ENCODE measurements around the gene CDX2.

The CDX2 gene

DNA sequence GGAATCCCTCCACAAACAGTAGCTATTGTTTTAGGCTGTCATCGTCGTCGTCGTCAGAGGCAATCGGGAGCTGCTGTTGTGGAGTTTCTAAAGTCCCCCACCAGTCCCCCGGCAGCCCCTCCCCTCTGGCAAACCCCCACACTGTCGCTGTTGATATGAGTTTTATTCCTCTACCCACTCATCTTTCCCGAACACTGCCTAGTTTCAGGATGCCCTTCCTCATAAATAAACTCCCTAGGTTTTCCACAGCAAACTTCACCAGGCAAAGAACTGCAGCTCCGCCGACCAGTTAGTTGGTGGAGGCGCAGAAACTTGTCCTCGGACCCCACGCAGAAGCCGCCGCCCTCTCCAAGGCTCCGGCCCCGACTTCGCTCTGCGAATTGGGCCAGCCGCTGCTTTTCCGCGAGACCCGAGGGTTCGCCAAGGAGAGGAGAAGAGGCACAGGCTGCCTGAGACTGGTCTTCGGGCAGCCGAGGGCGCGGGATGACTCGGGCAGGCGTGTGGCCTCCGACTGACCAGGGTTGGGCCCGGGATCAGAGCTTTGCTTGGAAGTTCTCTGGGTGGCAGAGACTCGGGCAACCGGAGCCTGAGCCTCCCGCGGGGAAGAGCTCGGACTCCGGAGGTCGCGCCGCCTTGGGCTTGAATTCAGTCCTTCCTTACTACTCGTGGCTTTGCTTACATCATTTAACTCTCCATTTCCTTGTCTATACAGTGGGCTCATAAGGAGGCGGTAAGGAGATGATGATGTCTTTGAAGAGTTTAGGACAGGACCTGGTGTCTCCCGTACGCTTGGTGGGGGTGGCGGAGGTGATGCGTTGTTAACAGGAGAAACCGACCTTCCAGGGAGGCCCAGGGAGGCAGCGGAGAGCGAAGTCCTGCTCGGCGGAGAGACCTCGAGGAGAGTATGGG lies 41.4 kb downstream of the CDX2 start:
- DNase-seq, result no peak

DNA sequence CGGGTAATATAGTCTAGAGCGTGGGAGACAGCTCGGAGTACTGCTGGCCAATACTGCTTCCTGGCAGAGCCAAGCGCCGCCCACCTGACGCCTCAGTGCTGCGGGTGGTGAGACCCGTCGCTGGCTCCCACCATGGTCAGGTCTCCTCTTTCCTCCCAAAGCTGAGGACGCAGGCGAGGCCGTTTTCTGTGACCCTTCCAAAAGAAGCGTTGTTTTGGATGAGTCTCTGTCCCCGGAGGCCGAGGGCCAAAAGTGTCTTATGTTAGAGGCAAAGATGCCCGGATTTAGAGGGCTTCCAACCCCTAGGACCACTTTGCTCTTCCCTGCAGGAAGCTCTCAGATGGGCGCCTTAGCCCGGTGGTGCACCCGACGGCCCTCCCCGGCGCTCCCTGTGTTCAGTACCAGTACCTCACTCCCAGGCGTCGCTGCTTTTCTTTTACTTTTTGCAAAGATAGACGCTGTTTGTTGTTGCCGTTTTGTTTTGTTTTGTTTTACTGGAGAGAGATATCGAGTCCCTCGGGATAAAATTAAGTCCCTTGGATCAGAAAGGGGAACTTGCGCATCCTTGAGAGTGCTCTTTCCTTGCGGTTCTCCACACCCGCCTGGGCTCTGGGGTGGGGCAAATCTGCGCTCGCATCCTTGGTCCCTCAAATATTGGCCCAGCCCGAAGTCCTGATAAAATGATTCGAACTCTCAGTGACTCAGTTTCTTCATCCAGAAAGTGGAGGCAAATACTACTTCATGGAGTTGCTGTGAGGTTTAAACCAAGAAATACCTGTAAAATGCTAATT lies 42.3 kb downstream of the CDX2 start:
- no peak for DNase-seq

DNA sequence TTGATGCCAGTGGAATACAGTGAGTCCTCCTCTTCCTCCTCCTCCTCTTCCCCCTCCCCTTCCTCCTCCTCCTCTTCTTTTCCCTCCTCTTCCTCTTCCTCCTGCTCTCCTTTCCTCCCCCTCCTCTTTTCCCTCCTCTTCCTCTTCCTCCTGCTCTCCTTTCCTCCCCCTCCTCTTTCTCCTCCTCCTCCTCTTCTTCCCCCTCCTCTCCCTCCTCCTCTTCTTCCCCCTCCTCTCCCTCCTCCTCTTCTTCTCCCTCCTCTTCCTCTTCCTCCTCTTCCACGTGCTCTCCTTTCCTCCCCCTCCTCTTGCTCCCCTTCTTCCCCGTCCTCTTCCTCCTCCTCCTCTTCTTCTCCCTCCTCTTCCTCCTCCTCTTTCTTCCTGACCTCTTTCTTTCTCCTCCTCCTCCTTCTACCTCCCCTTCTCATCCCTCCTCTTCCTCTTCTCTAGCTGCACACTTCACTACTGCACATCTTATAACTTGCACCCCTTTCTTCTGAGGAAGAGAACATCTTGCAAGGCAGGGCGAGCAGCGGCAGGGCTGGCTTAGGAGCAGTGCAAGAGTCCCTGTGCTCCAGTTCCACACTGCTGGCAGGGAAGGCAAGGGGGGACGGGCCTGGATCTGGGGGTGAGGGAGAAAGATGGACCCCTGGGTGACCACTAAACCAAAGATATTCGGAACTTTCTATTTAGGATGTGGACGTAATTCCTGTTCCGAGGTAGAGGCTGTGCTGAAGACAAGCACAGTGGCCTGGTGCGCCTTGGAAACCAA lies 43.7 kb downstream of the CDX2 start:
- DNase-seq, result no peak

GRCh38 chr13:27924529-27925141 lies 44.5 kb downstream of the CDX2 start:
- DNase-seq, result no peak

- DNase-seq, result no peak
Measured at GRCh38 chr13:27923794-27924528, 45.2 kb downstream of the CDX2 start.

- DNase-seq, result no peak
Measured at GRCh38 chr13:27922883-27923612, 46.1 kb downstream of the CDX2 start.

- no peak for DNase-seq
Measured at GRCh38 chr13:27921961-27922882, 46.9 kb downstream of the CDX2 start.

GRCh38 chr13:27921421-27921960 lies 47.6 kb downstream of the CDX2 start:
- DNase-seq, result no peak

DNA sequence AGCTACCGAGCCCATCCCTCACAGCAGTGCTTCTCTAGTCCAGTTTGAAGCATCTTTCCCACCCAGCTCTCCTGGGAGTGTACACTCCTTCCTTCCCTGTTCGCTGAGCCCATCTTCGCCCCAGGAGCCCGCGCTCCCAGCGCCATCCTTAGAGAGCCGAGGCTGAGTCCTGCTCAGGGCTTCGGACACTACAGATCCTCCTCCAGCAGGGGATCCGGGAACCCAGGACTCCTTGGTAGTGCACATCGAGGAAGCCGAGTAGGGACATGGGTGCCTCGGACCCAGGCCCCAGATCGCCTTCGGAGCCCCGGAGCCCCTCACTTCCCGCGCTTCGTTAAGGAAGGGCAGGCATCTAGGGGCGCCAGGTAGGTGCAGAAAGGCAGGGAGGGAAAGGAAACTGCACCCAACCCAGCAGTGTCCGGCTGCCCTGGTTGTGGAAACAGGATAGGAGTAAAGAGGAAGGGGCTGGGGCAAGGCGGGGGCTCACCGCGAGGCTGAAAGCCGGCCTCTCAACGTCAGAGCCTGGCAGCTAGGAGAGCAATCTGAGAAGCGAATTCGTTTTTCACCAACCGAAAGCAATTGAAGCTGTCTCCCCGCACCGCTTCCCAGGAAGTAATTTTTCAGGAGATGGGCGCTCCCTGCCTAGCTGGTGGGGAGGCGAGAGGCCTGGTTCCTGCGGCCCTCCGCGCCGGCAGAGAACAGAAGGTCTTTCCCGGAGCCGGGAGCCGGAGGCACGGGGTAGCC lies 48.3 kb downstream of the CDX2 start:
- no peak for DNase-seq

DNA sequence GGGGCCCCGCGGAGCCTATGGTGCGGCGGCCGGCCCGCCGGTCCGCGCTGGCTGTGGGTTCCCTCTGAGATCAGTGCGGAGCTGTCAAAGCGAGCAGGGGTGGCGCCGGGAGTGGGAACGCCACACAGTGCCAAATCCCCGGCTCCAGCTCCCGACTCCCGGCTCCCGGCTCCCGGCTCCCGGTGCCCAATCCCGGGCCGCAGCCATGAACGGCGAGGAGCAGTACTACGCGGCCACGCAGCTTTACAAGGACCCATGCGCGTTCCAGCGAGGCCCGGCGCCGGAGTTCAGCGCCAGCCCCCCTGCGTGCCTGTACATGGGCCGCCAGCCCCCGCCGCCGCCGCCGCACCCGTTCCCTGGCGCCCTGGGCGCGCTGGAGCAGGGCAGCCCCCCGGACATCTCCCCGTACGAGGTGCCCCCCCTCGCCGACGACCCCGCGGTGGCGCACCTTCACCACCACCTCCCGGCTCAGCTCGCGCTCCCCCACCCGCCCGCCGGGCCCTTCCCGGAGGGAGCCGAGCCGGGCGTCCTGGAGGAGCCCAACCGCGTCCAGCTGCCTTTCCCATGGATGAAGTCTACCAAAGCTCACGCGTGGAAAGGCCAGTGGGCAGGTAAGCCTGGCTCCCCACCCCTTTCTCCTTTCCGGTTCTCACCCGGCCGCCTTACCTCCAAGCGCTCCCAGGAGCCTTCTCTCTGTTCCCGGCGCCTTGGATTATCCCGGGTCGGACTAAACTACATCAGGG lies 49.0 kb downstream of the CDX2 start, which contains the start of gene PDX1:
TSS of gene PDX1 (plus strand) at position 67 of the 743 bp plus-strand sequence. CDS start at position 206, 139 bp downstream.
- no peak for DNase-seq

- peak; percentile 22 for DNase-seq
Measured at GRCh38 chr13:27919659-27919933, 49.5 kb downstream of the CDX2 start.

GRCh38 chr13:27918918-27919658 lies 50.0 kb downstream of the CDX2 start:
- DNase-seq, result no peak

DNA sequence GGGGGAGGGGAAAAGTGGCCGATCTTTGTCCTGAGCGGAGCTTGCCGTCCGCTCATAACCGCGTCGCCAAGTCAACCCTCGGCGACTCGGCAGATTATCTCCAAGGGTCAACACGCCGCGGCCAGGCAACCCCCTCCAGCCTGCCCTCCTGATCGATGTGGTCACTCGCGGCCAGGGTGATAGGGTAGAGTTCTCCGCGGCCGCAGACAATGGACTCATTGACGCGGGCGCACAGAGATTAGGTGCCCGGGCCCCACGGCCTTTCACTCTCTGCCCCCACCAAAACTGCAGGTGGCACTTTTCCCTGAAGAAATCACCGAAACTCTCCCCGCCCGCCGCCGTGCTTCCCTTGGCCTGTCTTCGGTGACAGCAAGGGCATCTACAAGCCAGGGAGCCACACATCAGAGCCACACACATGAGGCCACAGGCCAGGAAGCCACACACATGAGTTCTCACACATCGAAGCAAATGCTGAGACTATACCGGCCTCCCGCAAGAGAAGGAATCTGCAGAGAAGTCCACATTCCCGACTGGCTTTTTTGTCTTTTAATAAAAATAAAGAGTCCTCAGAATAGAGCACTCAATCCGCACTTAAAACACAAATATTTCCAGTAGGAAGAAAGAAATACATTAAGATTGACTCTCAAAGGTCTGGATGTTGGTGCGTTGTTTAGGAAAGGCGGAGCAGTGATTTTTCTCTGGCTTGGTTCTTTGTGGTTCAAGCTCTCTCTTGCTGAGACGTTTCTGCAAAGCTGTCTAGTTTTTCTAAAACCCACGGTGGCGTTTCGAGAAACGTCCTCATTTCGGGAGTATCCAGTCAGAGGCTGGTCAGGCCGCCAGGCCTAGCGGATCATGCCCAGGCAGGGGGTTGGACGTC lies 50.8 kb downstream of the CDX2 start:
- DNase-seq, result no peak

DNA sequence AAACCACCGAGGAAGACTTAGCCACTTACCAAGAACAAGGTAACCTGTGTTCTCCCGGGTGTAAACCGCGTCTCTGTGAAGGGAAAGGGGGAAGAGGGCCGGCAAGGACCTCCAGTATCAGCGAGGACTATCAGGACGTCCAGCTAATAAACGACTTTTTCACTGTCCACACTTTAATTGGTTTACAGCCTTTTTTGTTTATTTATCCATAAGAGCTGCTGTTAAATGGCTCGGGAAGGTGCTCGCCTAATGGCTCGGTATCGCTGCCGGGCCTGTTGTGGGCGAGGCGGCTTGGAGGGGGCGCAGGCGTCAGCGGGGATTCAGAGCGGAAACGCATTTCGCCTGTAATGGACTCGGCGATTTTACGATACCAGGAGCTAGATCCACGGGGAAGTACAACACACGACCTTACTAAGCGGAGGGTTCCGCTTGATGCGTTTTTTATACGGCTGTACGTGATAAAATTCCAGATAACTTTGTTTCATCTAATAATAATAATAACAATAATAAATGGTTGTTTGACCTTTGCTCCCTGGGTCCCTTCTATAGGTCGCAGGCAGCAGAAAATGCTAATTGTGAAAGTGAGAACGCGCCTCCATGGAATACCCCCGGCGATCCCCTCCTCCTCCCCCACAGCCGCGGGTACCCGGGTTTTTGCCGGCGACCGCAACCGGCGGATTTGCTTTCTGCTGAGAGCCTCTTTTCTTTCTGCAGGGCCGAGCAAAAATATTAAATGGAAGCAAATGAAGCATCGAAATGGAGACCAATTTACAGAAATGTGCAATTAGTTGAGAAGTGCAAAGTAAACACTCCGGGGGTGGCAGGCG lies 51.8 kb downstream of the CDX2 start:
- DNase-seq, result no peak

DNA sequence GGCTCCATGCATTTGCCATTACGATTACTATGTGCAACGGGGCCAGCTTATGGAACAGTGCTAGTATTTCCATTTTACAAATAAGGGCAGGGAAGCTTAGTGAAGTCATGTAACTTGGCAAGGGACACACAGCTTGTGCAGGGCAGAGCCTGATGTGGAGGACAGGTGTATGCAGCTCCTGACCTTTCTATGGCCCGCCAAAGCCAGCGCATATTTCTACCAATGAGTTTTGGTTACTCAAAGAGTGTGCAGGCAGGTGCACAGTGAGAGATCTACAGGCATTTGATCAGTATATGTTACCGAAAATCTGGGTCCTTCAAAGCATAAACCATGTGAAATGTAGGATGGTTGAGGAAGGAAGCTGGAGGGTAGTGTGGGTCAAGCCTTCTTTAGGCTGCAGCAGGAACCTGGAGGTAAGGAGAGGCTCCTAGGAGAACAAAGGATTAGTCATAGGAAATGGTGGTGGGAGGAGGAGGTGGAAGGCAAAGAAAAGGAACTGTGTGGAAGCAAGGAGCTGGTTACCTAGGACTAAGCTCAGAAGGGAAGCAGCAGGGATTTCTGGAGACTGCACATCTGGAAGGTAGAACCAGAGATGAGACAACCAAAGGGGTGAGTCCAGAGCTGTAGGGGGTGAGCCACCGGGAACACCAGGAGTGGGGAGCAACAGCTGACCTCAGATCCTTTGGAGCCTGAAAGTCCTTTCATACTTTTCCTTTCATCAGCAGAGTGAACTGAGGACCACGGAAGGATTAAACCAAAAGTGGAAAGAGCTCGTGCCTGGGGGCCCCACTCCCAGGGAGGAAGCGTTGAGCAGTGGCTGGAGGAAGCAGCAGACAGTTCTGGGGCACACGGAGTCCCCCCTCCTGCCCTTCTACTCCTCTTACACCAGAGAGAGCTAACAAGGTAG lies 53.6 kb downstream of the CDX2 start:
- DNase-seq, result no peak

Data from stimulated activated CD4-positive, alpha-beta T cell treated with anti-CD3 and anti-CD28 coated beads, Interleukin-12 subunit alpha, Interleukin-12 subunit beta, amount 100 ng/mL, for 4 hours (primary cell).